HG03135 (cell line): ENCODE results near the gene C10orf62.
"Not testable (repeated sequence)": the region's sequence is repeated elsewhere in the genome, so short reads cannot be mapped to it uniquely, and the experiment has no call there.

ENCODE experiments used
- ATAC-seq: cut with Tn5 transposase; IDR thresholded peaks from one replicate; pipeline ENCODE4 v1.9.1; 2021; ENCODE audit warnings: mild to moderate bottlenecking, moderate library complexity; ENCODE audit not compliant: unreplicated experiment

The C10orf62 gene, protein sequence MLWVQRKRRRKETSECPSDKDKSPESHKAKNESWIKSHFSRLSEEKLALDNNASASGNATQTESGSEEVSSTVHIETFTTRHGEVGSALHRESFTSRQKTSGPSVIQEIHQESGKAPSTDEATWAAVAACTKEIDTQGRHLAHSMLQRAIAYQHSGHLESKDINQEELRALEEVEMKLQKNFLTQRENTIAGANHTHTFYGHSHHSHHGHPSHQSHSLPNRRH

DNA sequence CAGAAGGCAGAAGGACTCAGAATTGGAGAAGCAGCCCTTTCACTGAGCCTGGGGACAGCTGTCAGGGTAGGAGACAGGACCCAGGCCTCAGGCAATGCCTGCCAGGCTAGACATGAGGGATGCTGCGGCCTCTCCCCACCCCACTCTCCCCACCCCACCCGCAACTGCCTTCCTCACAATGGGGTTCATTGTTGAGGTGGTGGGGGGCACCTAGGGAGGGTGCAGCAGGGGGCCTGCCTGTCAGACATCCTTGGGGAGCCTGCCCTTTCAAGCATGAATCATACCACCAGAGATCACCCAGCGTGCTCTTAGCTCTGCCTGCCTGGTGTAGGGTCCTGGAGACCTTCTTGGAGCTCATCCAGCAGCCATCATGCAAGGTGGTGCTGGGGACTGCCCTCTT lies at the start of gene C10orf62:
Gene C10orf62, plus strand, starts transcription at position 243 of the 400 bp plus-strand sequence. CDS start 177 bp downstream, outside the sequence.
- no peak for ATAC-seq

DNA sequence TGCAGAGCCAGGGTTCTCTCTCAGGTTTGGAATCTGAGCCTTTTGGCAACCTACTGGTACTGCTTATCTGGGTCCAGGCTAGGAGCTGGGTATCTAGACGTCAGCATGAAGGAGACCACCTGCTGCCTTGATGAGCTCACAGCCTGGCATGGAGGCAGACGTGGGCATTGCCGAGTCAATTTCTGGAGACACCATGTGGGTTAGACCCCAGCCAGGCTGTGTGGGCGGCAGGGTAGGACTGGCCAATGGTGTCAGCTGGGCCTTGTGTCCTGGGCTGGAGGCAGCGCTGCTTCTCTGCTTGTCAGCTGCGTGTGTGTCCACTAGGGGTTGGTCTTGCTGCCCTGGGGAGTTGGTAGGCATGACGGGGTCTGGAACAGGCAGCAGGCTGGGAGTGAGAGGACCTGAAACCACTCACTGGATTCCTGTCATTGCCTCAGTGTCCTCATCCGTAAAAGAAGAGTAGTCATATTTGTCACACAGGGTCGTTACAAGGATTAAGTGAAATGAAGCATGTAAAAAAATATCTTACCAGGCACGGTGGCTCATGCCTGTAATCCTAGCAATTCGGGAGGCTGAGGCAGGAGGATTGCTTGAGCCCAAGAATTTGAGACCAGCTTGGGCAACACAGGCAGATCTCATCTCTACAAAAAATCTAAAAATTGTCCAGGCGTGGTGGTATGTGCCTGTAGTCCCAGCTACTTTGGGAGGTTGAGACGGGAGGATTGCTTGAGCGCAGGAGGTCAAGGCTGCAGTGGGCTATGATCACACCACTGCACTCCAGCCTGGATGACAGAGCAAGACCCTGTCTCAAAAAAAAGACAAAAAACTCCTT lies 48.6 kb upstream of the C10orf62 start:
- ATAC-seq: no peak

DNA sequence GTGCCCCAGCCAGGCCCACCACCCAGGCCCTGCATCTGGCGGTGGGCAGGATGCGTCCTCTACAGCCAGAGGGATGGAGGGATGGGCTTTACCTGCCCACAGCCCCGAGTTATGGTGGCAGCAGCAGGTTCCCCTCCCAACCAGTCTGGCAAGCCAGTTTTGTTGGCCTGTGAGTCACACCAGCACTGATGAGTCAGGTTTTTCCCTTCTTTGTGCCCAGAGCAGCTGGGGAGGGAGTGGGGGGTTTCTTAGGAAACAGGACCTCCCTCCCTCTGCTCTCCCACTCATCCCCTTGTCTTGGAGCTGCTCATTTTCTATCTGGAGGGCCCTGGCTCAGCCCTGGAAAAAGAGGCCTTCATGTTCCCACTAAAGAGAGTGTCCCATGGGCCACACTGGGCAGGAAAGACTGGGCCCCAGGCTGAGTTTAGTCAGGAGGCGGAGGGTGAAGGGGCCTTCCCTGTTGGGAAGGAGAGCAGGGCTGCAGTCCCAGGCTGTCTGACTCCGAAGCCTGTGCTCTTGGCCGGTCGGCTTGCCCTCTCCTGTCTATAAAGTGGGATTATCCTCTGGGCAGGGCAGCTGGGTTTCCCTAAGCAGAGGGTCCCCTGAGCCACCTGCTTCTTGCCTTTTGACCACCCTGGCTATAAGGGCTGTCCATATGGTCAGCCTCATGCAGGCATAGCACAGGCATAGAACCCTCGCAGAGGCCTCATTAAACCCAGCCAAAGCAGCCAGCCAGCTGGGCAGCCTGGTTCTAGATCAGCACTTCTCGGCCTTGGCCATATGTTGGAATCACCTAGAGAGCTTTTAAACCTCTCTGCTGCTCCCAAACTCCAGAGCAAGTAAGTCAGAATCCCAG lies 47.1 kb upstream of the C10orf62 start:
- ATAC-seq: no peak

DNA sequence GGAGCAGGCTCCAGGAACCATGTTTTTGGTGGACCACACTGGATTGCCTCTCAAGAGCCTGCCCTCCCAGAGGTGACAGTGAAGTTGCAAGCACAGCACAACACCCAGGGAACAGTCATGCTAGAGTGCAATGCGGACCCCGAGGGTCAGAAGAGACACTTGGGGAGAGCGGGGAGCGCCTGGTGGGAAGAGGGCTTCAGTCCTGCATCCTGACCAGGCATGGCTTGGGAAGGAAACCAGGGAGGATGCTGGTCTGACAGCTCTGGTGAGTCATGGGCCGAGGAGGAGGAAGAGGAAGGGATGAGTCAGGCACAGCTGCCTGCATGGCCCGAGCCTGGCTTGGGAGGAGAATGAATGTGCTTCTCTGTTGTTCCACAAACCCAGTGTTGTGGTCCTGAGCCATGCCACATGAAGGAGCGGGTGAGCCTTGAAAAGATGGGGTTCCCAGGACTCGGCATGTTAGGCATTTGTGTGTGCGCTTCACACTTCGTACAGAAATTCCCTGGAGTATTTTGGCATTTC lies 46.4 kb upstream of the C10orf62 start:
- ATAC-seq: no peak

DNA sequence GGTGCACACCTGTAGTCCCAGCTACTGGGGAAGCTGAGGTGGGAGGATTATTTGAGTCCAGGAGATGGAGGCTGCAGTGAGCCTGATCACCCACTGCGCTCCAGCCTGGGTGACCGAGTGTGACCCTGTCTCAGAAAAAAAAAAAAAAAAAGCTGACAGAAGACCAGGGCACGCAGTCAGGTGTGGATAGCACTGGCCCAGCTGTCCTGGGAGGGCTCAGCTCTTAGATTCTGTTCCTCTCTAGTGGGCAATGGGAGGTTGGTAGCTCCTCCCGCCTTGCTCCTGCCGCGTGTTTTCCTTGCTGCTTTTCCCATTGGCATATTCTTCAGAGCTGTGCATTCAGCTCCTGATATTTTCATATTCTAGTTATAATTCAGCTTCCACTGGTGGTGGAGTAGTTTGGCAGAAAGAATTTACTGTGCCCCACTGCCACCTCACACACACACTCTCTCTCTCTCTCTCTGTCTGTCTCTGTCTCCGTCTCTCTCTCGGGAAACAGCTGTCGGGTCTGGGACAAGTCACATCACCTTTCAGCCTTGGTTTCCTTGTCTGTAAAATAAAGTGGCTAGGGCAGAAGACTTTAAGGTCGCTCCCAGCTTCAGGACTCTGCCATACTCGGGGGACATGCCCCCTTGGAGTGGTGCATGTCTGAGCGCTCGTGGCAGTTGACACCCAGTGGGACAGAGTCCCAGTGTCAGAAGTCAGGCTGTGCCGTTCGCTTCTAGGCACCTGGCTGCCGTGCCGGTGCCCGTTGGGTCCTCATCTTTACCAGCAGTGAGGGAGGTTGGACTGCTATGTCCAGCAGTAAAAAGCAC lies 42.9 kb upstream of the C10orf62 start:
- ATAC-seq: no peak

DNA sequence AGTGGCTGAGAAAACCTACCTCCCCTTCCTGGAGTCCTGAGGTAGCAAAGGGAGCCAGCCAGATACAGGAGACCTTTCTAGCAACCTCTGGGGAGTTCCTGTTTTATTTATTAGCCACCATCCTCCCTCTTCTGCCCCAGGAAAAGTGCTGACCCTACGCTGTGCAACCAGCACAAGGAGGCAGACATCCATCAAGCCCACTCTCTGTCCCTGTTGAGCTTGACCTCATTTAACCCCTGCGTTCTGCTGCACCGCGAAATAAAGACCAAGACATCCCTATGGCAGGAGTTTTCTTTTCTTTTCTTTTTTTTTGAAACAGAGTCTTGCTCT lies 42.3 kb upstream of the C10orf62 start:
- no peak for ATAC-seq

DNA sequence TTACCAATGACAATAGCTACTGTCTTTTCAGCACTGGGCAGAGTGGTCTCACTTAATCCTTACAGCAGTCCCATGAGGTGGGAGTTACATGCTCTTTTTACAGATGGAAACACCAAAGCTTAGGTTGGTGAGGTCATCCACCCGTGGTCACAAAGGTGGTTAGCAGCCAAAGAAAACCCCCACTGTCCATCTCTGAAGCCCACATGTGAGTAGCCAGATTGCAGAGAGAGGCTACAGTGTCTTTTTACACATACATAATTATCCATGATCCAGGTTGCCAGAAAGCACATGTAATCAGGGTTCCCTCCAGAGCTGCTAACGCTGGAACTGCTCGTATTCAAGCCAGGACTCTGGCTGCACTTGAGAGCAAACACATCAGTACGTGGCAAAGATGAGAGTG lies 41.6 kb upstream of the C10orf62 start:
- ATAC-seq: no peak

DNA sequence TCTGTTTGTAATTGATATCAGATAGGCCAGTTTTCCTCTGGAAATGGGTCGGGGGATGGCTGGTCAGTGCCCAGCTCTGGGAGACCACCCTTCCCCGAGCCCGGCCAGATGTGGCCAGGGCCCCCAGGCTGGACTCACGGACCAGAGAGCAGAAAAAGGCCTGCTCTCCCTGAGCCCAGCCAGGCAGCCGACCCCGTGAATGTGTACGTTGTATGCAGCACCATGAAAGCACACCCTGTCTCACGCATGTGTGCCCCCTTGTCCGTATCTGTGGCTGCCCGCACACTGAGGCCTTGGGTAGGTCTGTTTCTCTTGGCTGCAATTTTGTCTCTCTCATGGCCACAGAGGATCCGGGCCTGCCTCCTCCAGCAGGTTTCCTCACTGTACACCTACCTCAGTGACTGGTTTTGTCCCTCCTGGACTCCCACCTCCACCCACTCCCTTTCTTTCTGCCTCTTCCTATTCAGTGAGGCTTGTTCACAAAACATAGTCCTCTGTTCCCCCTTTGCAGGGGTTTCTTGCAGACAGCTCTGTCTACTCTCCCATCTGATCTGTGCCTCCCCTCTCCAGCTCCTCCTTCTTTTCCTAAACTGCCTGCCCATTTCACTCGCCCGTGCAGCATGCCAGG lies 40.6 kb upstream of the C10orf62 start:
- no peak for ATAC-seq

DNA sequence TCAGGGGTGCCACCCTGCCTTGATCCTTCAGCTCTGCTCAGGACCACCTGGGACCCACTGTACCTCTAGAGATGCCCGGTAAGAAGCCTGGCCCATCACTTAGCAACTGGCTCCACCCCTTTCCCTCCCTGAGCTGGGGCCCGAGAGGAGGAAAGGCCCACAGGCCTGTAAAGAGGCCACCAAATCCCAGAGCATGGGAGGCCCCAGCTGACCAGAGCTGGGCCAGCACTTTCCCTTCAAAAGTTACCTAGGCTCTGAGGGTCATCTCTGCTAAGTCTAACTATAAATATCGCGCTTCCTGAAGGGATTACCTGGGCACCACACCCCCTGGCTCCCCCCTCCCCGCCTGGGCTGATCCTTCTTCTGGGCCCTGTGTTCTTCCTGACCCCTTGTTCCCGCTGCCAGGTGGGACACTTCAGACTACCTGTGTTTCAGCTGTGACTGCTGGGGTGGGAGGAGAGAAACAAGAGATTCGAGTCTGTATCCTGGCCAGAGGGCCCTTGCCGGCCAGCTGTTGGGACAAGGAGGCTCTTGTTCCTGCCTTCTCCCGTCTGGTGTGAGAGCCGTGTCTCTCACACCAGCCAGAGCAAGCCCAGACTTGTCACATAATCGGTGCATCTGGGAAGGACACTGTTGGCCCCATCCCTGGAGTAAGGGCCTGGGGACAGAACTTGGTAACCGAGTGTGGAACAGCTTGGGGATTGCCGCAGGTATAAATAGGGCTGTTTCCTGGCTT lies 39.8 kb upstream of the C10orf62 start:
- no peak for ATAC-seq

DNA sequence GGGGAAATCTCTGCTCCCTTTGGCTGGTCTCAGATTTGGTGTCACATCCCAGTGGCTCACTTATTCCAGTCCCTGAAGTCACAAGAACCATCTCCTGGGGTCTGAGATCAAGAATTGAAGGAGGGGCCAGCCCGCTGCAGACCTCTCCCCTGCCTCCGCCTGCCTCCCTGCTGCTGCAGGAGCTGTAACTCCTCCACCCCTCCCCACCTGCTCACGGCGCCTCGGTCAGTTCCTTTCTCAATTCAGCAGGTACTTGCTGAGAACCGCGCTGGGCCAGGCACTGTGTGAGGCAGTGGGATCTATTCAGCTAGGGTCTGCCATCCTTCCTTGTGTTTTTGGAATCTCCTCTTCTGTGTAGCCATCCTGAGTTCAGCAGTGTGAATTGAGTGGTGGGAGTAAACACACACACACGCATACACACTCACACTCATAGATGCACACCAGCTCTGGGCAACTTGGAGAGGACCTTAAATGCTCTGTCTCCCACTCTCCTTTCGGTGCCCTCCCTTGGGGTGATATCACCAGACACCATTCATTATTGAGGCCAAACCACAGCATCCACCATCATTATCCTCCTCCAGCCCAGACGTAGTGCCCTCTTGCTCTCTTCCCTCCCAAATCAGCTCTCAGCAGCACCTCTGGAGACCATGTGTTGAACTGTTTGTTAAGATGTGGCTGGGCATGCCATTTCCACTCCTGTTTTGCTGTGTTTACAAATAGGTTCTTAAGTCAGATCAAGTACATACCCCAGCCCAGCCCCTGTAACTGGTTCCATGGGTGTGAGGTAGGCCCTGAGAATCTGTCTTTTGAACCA lies 39.0 kb upstream of the C10orf62 start:
- no peak for ATAC-seq

DNA sequence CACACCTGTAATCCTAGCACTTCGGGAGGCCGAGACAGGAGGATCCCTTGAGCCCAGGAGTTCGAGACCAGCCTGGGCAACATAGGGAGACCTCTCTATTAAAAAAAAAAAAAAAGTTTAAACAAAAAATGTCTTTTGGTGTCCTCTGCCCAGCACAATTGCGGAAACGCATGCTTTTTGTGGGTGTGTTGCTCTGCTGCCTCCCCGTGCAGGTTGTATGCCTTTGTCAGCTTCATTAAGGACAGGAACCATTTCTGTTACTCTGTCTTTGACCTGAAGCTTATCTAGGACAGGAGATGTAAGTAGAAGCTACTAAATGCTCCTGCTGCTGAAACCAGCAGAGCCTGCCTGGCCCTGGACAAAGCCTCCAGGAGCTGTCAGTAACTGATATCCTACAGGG lies 38.2 kb upstream of the C10orf62 start:
- ATAC-seq: no peak

DNA sequence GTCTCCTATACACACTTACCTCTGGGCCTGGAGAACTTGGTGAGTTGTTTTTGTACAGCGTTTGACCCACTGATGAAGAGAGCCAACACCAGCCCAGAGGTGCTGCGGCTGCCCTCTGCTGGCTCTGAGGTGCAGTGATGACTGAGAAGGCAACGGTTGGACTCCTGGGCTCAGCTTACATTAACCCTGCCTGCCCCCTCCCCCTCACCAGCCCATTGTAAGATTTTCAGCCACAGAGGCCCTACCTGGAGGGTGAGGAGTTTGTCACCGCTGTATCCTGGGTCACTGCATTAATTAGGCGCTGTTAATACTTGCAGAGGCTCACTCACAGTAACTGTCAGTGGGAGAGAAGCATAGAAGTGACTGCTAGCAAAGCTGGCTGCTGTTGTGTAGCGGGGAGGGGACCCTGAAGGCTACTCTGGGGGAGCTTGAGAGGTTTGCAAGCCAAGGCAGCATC lies 35.9 kb upstream of the C10orf62 start:
- no peak for ATAC-seq

DNA sequence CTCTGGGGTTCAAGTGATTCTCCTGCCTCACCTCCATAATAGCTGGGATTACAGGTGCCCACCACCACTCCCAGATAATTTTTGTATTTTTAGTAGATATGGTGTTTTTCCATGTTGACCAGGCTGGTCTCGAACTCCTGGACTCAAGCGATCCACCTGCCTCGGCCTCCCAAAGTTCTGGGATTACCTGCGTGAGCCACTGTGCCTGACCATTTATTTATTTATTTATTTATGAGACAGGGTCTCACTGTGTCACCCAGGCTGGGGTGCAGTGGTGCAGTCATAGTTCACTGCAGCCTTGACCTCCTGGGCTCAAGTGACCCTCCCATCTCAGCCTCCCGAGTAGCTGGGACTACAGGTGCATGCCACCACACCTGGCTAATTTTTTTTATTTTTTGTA lies 35.2 kb upstream of the C10orf62 start:
- not testable (repeated sequence) for ATAC-seq

DNA sequence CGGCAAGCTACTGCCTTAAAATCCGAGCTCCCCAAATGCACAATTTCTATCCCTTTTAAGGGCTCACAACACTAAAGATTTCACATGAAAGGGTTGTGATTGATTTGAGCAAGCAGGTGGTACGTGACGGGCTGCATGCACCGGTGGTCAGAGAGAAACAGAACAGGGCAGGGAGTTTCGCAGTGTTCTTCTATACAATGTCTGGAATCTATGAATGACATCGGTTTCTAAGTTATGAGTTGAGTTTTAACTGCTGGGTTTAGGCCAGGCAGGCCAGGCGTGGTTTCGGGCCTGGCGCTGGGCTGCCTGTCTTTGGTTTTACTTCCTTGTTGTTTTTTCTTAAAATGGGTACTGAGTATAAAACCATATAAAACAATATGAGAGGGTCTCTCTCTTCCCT lies 34.0 kb upstream of the C10orf62 start:
- not testable (repeated sequence) for ATAC-seq

DNA sequence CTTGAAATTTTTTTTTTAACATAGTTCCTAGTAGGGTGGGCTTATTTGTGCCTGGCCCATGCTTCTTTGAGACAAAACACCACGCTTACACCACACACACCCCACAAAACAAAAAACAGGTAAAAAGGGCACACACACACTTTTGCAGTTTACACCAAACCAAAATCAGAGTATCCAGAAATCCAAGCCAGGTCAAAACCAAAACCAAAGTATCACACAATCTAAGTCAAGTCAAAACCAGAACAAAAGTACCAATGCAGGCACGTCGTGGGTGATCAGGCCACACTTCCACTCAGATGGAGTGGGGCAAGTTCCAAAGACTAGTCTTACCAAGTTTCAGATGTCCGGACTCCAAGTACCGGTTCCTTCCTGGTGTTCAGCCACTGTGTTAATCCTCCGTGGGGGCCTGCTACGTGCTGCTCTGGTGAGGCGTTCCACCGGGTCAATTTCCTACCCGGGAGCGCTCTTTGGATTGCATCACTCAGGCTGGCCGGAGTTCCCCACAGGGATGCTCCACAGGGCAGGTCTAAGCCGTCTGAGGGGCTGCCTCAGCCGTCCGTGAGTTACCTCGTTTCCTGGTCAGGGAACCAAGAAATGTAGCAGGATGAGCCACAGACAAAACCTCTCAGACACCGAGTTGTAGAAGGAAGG lies 28.7 kb upstream of the C10orf62 start:
- not testable (repeated sequence) for ATAC-seq

DNA sequence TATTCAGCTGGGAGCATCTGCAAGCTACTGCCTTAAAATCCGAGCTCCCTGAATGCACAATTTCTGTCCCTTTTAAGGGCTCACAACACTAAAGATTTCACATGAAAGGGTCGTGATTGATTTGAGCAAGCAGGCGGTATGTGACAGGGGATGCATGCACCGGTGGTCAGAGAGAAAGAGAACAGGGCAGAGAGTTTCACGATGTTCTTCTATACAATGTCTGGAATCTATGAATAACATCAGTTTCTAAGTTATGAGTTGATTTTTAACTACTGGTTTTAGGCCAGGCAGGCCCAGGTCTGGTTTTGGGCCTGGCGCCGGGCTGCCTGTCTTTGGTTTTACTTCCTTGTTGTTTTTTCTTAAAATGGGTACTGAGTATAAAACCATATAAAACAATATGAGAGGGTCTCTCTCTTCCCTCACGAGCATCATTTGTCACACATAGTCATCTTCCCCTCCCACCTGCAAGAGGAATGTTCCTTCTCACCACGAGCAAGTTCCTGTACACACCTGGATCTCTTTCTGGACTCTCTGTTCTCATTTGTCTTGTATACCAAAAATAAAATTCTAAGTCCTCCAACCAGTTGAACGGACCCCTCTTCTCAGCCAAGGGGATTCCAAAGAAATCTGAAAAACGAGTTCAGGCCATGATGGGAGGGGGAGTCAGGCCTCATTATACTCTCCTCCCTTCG lies 28.0 kb upstream of the C10orf62 start:
- ATAC-seq: not testable (repeated sequence)

DNA sequence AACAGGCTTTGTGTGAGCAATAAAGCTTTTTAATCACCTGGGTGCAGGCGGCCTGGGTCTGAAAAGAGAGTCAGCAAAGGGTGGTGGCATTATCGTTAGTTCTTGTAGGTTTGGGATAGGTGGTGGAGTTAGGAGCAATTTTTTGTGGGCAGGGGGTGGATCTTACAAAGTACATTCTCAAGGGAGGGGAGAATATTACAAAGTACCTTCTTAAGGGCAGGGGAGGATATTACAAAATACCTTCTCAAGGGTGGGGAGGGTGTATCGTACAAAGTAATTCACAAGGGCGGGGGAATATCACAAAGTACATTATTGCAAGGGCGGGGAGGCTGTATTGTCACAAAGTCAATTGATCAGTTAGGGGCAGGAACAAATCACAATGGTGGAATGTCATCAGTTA lies 27.2 kb upstream of the C10orf62 start:
- ATAC-seq: not testable (repeated sequence)
